Psoas muscle (tissue), 8 donors: Measurements from ENCODE around the gene CPLX3. TPM values are rescaled to one million over a fixed set of nuclear protein-coding genes. Genes with fewer than 3 reads are reported as not detected.
"Not testable (repeated sequence)": the region's sequence is repeated elsewhere in the genome, so short reads cannot be mapped to it uniquely, and the experiment has no call there.

ENCODE experiments used
- ATAC-seq, 4 donors: fragments of 200-7000 bp; cut with Tn5 transposase; one replicate each; pipeline ENCODE4 v1.9.1; 2020; ENCODE audit warnings: moderate library complexity in 3 of 4, mild to moderate bottlenecking in 2 of 4
- DNase-seq, 2 donors: peaks; one replicate each; pipeline ENCODE4 v3.0.0-alpha.2; 2020
- H3K27ac ChIP-seq: fragments of 200-600 bp; one replicate; pipeline ENCODE4 v1.8.0; 2022
- H3K27me3 ChIP-seq, 3 donors: fragments of 200-600 bp in 1 of 3; one replicate each; pipeline versions ENCODE4 v1.6.1 to v1.8.0; 2013 to 2022; ENCODE audit warnings: low read length in 2 of 3, mild to moderate bottlenecking in 2 of 3, moderate library complexity in 1 of 3; ENCODE audit not compliant: insufficient read depth in 3 of 3
- H3K36me3 ChIP-seq, 2 donors: fragments of 200-600 bp in 1 of 2; one replicate each; pipeline versions ENCODE4 v1.6.1 to v1.8.0; 2013 to 2022; ENCODE audit warnings: low read depth in 1 of 2, mild to moderate bottlenecking in 1 of 2, moderate library complexity in 1 of 2; ENCODE audit not compliant: insufficient read depth in 1 of 2
- H3K4me1 ChIP-seq: fragments of 200-600 bp; one replicate; pipeline ENCODE4 v1.8.0; 2022
- H3K4me3 ChIP-seq: fragments of 200-600 bp; one replicate; pipeline ENCODE4 v1.8.0; 2022; ENCODE audit warnings: mild to moderate bottlenecking
- H3K9me3 ChIP-seq: fragments of 200-600 bp; one replicate; pipeline ENCODE4 v1.8.0; 2022
- CTCF ChIP-seq: fragments of 200-600 bp; IDR thresholded peaks from one replicate; pipeline ENCODE4 v1.8.0; 2022; ENCODE audit warnings: antibody characterized with exemption
- WGBS, 3 donors: extraction: QIAGEN DNeasy Blood & Tissue Kit; methylation state at CpG; one replicate each; pipeline versions ENCODE4 v1.1.6 to v1.1.7; 2013; 5-methylcytosine and 5-hydroxymethylcytosine counted together
- intact Hi-C, 2 donors: fragments of 100-400 bp; cut with DNase I; formaldehyde crosslinking; loops; one replicate each; pipeline versions ENCODE4 v1.11.0 to v1.14.2; 2022
- polyA plus RNA-seq, 3 donors: library from polyadenylated mRNA; stranded (reverse); fragments of 200-250 nt; gene quantifications; one replicate each; pipeline ENCODE4 v1.2.3, GENCODE V29; 2013
- total RNA-seq, 4 donors: library from RNA; stranded (reverse); fragmentation: NEBNext Ultra II Directional in 2 of 4; extraction: Animal tissue kit (Norgen Biotek cat#: 25700) in 2 of 4; gene quantifications; one replicate each; pipeline versions ENCODE4 v1.2.1 to v1.2.4, GENCODE V29; 2021 to 2023
- donor health status: healthy with polysubstance abuse.
- donor health status: DM: no; HTN: no; CAD: no; lungs with moderate emphysema.
- donor health status: Bipolar disorder and iron deficiency.
- donor health status: healthy.
- donor health status: DM: yes; HTN: yes; CAD: no.
- donor health status: DM: no; HTN: no; CAD: no.
- donor health status: DM: no; HTN: no; CAD: no.
- donor health status: DM: yes; HTN: yes; CAD: no.

CPLX3 gene
- total and polyA plus RNA-seq, 7 donors, result 0.03 to 0.19 (median 0.04) TPM; not detected in 4

GRCh38 chr15:74785194-74786032, 41.0 kb upstream of the CPLX3 start:
- Histone ChIP-seq H3K9me3 (no peaks in the 10 kb centered on the region), H3K4me1 (peaks cover 85% of the 10 kb centered on the region), H3K27ac (peak overlapping the region; percentile 79), H3K36me3 (no peaks in the 10 kb centered on the region), H3K27me3 (no peaks in the 10 kb centered on the region), H3K4me3 (peak overlapping the region; percentile 3)
- ATAC-seq (peak in 2 of 4 donors; percentile 23 to 32), DNase-seq (no peak)
- TF ChIP-seq CTCF, result no peak
- intact Hi-C loops, result no loop called here
- 61 to 73% (median 63%) methylated on average over 13 of the region's 13 CpGs for WGBS, 3 donors

DNA sequence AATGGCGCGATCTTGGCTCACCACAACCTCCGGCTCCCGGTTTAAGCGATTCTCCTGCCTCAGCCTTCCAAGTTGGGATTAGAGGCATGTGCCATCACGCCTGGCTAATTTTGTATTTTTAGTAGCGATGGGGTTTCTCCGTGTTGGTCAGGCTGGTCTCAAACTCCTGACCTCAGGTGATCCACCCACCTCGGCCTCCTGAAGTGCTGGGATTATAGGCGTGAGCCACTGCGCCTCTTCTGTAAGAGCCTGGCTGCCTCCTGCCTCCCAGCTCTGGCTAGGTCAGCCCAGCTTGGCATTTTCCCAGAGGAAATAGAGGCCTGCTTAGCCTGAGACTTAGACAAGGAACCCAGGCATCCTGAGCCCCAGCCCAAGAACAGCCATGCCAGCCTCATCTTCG, 40.3 kb upstream of the CPLX3 start:
- H3K4me3 ChIP-seq, DNase-seq, intact Hi-C loops, H3K9me3 ChIP-seq, H3K36me3 ChIP-seq, H3K27me3 ChIP-seq: not testable (repeated sequence)
- peaks cover 88% of the 10 kb centered on the region for H3K4me1 ChIP-seq
- ATAC-seq, result peak in 3 of 4 donors; percentile 22 to 56 (median 37)
- H3K27ac ChIP-seq, result peak overlapping the region; percentile 75
- WGBS, 3 donors, result 36 to 45% (median 38%) methylated on average over 12 of the region's 12 CpGs

GRCh38 chr15:74786551-74787165, 39.8 kb upstream of the CPLX3 start:
- TF ChIP-seq CTCF, result no peak
- H3K27ac ChIP-seq, result peak overlapping the region; percentile 75
- intact Hi-C loops, result no loop called here
- WGBS, 3 donors, result 44 to 57% (median 55%) methylated on average over 7 of the region's 7 CpGs
- H3K27me3 ChIP-seq, result no peaks in the 10 kb centered on the region
- H3K4me3 ChIP-seq, result peak overlapping the region; percentile 22
- ATAC-seq (peak in 2 of 4 donors; percentile 12 to 18), DNase-seq (no peak)
- no peaks in the 10 kb centered on the region for H3K9me3 ChIP-seq
- H3K4me1 ChIP-seq, result peaks cover 85% of the 10 kb centered on the region
- H3K36me3 ChIP-seq, result no peaks in the 10 kb centered on the region

DNA sequence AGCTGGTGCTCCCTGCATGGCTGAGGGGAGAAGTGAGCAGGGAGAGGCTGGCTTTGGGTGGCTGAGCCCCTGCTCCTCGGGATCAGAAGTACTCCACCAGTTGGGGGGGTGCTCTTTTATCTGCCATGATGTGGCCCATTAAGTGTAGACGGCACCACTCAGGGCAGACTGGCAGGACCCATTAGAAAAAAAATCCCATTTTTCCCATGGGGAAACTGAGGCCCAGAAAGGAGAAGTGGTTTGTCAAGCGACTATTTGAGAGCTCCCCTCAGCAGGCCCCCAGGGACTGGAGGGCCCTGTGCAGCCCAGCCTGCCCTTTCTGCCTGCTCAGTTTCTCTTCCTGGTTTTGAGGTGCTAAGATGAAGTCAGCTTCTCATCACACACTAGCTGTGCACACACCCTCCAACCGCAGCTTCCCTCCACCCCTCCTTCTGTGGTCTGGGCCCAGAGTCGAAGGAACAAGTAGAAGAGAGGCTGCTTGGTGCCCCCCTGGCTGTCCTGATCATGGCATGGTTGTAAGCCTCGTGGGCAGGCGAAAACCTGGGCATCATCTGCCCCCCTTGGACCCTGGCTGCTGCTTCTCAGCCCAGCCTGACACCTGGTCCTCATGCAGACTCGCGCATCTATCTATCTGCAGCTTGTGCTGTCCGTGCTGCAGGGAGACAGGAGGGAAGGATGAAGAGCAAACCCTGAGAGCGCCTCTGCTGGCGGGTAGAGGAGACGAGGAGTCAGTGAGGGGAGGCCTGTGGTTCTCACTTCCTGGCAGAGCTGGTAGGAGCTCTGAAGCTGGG, 39.0 kb upstream of the CPLX3 start:
- H3K36me3 ChIP-seq, result no peaks in the 10 kb centered on the region
- peaks cover 90% of the 10 kb centered on the region for H3K4me1 ChIP-seq
- TF ChIP-seq CTCF, result peak; percentile 15
- peak overlapping the region; percentile 75 for H3K27ac ChIP-seq
- peak overlapping the region; percentile 22 for H3K4me3 ChIP-seq
- H3K9me3 ChIP-seq, result no peaks in the 10 kb centered on the region
- intact Hi-C loops, result no loop called here
- 59 to 66% (median 63%) methylated on average over 13 of the region's 13 CpGs for WGBS, 3 donors
- ATAC-seq (peak in 1 of 4 donors; percentile 4), DNase-seq (peak; percentile 57 to 76)
- no peaks in the 10 kb centered on the region for H3K27me3 ChIP-seq
